NCI-H2196 treated with DMSO at 0.1 percent for 48 hours (cell line): ENCODE data around the gene SAMD14.
"Not testable (repeated sequence)": the region's sequence is repeated elsewhere in the genome, so short reads cannot be mapped to it uniquely, and the experiment has no call there.

Experiments used
- DNase-seq: peaks from one replicate; lab custom pipeline; 2025; ENCODE audit not compliant: unreplicated experiment; lab: John Stamatoyannopoulos, UW

Gene SAMD14

DNA sequence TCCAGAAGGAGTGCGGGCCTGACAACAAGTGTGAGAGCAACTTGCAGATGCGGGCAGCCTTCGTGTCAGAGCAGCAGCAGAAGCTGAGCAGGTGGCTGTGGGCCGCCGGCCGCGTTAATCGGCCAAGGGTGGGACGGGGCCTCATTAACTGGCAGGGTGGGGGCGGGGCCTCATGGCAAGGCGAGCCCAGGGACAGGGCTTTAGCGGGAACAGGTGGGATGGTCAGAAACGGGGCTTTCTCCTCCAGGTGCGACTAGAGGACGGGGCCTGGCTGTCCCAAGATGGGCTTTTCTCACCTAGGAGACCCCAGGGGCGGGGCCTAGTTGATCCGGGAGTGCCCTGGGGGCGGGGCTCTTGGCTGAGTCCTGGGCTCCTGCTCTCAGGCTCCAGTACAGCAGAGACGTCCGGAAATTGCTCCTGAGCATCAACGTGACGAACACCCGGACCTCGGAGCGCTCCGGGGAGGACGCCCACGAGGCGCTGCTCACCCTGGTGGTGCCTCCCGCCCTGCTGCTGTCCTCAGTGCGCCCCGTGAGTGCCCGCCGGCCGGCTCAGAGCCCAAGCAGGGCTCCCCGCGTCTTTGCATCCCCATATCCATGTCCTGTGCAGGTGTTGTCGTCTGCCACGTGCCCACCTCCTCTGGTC, 53.2 kb downstream of the SAMD14 start:
- no peak for DNase-seq

- no peak for DNase-seq
Observed at GRCh38 chr17:50076221-50076590, 53.8 kb downstream of the SAMD14 start.

DNA sequence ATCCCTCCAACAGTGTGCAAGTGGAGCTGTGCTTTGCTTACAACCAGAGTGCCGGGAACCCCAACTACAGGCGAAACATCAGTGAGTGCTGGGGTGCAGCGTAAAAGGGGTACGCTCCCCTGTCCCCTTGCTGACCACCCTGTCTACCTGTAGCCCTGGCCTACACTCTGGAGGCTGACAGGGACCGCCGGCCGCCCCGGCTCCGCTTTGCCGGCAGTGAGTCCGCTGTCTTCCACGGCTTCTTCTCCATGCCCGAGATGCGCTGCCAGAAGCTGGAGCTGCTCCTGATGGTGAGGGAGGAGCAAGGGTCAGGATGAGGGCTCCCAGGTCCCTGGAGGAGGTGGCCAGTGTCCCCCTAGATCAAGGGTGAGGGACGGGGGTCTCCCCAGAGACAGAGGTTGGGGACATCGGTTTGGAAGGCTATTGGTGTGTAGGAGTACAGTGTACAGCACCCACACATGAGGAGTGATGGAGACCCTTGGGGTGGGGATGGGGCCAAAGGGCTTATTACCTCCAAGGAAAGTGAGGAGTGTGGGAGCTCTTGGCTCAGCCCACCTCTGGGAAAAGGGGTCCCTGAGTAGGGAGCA, 54.4 kb downstream of the SAMD14 start:
- DNase-seq: no peak

DNA sequence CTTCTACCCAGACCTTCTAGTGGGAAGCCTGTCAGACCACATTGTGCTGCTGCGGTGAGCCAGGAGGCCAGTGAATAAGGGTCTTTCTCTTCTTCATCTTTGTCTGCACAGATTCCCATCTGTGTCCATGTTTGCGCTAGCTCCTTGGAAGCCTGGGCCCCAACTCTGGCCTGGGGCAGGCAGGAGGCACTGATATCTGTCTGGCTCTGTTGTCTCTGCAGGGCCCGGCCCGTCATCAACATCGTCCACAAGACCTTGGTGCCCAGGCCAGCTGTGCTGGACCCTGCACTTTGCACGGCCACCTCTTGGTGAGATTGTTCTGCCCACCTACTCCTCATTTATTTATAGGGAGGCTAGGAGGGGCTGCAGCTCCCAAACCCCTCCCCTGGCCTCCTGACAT, 55.7 kb downstream of the SAMD14 start:
- DNase-seq: no peak

DNA sequence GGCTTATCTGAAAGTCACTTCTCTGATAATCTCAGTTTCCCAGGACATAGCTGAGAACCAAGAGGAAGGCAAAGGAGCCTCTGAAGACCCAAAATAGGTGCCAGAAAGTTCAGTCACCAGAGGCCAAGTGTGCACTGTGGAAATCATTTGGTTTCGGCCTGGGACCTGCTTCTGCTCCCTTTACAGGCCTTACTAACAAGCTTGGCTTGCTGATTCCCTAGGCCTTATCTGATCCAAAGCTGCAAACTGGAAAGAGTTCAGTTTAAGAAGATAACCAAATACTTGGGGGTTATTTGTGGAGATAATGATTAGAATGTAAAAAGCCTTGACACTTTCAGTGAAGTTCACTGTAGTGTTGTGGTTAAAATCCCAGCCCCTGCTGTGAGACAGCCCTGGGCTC, 57.0 kb downstream of the SAMD14 start:
- DNase-seq: no peak

- DNase-seq: no peak
Observed at GRCh38 chr17:50072130-50072529, 57.8 kb downstream of the SAMD14 start.

- DNase-seq: no peak
Observed at GRCh38 chr17:50071692-50072091, 58.3 kb downstream of the SAMD14 start.

GRCh38 chr17:50070908-50071680, 58.9 kb downstream of the SAMD14 start:
- no peak for DNase-seq

- DNase-seq: no peak
Observed at GRCh38 chr17:50067996-50068395, 62.0 kb downstream of the SAMD14 start.

DNA sequence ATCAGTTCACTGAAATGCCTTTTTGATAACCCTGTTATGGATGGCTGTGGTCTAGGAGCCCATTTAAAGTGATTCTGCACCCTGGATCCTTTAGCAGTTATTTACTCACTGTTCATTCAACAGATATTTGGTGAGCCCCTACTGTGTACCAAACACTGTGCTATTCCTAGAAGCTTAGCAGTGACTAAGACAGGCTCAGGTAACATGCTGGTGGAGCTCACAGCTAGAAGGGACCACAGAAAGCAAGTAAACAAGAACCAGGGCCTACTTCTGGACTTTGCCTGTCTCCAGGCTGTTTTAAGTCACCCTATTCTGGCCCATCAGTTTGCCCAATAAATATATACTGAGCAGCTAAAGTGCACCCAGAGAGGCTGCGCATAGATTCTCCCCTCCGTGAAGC, 63.0 kb downstream of the SAMD14 start:
- DNase-seq: no peak

DNA sequence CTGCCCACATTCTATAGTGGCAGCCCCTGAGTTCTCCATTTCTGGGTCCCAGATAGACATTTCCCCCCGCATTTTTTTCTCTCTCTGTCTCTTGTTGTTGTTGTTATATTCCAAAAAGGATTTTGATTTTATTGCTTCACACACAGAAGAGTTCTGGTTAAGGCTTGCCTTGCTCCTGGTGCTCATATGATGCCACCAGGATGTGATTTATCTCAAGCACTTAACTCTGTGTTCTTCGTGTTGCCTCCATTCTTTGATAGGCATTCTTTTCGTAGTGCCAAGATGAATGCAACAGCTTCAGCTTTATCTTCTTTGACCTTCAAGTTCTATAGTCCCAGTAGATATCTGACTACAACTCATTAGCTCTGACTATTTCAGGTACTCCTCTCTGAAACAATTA, 64.9 kb downstream of the SAMD14 start:
- no peak for DNase-seq

DNA sequence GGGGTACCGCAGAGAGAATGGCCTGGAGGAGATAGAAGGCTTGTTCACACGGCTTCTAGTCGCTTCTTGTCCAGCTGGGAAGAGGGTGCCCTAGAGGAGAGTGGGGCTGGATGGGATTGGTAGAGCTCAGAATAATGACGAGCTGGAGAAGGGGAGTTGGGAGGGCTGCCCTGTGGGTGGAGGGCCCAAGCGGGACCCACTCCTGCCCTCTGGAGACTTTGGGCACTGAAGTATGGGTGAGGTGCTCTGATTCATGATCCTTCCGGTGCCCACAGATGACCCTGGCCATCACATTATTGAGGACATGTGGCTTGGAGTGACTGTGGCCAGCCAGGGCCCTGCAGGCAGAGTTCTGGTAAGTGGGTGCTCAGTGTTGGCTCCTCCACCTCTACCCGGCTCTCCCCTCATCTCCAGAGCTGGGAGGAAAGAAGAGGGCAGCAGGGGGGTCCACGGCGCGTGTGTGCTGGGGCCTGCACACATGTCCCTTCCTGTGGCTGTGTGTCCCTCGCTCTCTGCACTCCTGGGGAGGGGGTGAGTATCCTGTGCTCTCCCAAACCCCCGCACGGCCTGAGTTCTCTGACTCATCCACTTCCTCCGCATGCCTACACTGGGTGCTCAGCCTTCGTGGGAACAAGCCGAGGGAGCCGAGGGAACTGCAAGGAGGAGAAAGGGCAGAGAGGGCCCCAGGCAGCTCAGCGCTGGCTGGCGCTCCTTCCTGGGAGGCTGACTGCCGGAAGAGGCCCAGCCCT, 65.5 kb downstream of the SAMD14 start:
- no peak for DNase-seq

DNA sequence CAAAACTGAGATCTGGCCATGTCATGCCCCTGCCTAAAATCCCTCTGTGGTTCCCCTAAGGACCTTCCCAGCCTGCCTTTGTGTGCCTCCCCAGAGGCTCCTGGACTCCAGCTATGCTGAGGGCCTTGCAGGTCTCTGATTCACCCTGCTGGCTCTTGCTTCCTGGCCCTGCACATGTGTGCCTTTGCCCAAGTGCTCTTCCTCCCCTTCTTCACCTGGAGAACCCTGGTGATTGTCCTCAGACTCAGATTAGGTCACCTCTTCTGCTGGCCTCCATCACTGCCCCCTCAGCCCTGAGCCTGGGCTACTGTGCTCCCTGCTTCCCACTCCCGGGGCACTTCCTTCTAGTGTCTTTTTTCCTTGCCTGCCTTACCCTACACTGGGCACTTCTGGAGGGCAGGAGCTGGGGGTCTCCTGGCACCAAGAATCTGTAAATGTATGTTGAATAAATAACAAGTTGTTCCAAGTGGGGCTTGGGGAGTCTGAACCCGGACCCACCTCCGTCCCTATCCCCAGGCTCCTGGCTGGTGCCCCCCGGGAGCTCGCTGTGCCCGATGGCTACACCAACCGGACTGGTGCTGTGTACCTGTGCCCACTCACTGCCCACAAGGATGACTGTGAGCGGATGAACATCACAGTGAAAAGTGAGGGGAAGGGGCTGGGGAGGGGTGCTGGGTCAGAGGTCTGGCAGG, 66.3 kb downstream of the SAMD14 start:
- DNase-seq: no peak

DNA sequence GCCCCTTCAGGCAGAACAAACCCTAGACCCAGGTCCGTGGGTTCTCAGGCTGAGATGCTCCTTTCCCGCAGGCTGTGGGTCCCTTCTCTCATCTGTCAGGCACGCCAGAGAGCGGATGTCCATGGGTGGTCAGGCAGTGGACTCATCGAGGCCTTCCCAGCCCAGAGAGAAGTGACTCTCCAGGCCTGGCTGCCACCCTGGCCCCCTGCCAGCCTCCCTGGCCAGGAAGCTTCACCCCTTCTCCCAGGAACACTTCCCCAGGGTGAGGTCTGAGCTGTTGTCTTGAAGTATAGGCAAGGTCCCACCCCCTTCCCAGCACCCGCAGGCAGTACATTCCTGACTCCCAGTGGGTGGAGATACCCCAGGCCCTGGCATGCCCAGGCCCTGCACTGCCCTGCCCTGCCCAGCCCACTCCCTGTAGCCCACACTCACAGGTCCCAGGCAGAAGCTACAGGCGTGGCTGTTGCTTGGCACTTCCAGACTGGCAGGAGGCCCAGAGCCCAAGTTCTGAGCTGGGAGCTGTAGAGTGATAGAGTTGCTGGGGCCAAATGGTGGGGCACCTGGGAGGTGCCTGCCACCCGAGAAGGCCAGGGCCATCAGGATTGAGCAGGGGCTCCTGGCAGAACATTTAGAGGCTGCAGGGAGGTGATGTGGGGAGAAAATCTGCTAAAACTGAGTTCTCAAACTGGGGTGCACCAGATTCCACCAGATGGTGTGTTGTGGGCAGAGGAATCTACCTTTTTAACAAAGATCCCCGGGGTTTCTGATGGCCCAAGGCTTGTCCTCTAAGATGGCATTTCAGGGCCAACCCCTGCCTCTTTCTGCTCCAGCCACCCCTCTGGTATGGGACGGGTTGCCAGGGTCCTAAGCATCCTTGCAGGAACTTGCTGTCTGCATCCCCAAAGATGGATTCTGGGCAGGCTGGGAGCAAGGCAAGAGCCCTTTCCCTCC, 67.4 kb downstream of the SAMD14 start:
- peak; percentile 71 for DNase-seq

DNA sequence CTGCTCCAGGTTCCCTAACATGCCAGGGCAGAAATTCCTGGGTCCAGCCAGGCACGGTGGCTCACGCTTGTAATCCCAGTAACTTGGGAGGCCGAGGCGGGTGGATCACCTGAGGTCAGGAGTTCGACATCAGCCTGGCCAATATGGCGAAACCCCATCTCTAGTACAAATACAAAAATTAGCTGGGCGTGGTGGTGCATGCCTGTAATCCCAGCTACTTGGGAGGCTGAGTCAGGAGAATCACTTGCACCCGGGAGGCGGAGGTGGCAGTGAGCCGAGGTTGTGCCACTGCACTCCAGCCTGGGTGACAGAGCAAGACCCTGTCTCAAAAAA, 68.3 kb downstream of the SAMD14 start:
- not testable (repeated sequence) for DNase-seq

- no peak for DNase-seq
Observed at GRCh38 chr17:50060951-50061712, 68.8 kb downstream of the SAMD14 start.
